Measurements from ENCODE around the gene PCBP3. TPM values are rescaled to one million over a fixed set of nuclear protein-coding genes. Genes with fewer than 3 reads are reported as not detected.

The PCBP3 gene
- total and polyA plus RNA-seq, 10 of the 15 experiments (the other 5 are each of a cell fraction or from before 2014, with no cell fraction given): 0.09 to 1.3 (median 0.46) TPM; not detected in 3

GRCh38 chr21:45825219-45825618, 181.7 kb downstream of the PCBP3 start:
- Histone ChIP-seq H3K4me2 (ENCODE audit: control insufficient read depth, insufficient read depth) (no peak overlapping the region), H3K4me3 (no peak overlapping the region), H3K36me3 (ENCODE audit: control insufficient read depth in 2 of 2, insufficient read depth in 2 of 2, low read length in 1 of 2) (no peaks in the 10 kb centered on the region), H3K79me2 (ENCODE audit: control insufficient read depth, insufficient read depth, low read length) (no peaks in the 10 kb centered on the region), H4K20me1 (ENCODE audit: control insufficient read depth, insufficient read depth) (no peaks in the 10 kb centered on the region), H2AFZ (ENCODE audit: control insufficient read depth, low read depth, low read length) (no peak overlapping the region), H3K9me3 (replicated peaks; ENCODE audit: control insufficient read depth, insufficient read depth, low read length) (no peaks in the 10 kb centered on the region), H3K27me3 (replicated peaks in 1 of 2; ENCODE audit: control insufficient read depth in 2 of 2, insufficient read depth in 2 of 2, low read length in 1 of 2) (no peaks in the 10 kb centered on the region), H3K9ac (ENCODE audit: control insufficient read depth, insufficient read depth, low read length) (no peak overlapping the region), H3K27ac (ENCODE audit: control insufficient read depth, insufficient read depth) (no peak overlapping the region), H3K4me1 (ENCODE audit: control insufficient read depth, insufficient read depth, low read length) (peaks cover 5% of the 10 kb centered on the region)
- CTCF ChIA-PET: interaction anchor here (1.3 kb wide), 1 partner anchor 269 kb away, joined by 4 read pairs; no protein-coding TSS in a partner anchor
- no TSS peak for BruUV-seq (replicated peaks)
- FAIRE-seq (no peak), DNase-seq (ENCODE audit: low read depth, low spot score) (no peak), ATAC-seq (no peak)
- intact Hi-C loops (cut with micrococcal nuclease; ENCODE audit: unreplicated experiment): loop anchor here (10.0 kb wide), 1 partner anchor 350 kb away; no protein-coding TSS in a partner anchor
- in situ Hi-C loops (cut with MboI): loop anchor here (5.0 kb wide), 1 partner anchor 878 kb away; no protein-coding TSS in a partner anchor
- POLR2A ChIA-PET: no interaction called here
- RAD21 ChIA-PET (ENCODE audit: unreplicated experiment): interaction anchor here (0.9 kb wide), 1 partner anchor 268 kb away, joined by 3 read pairs; no protein-coding TSS in a partner anchor
- SMC1A ChIA-PET (ENCODE audit: uncharacterized antibody, unreplicated experiment): no interaction called here
- 75% methylated on average over 13 of the region's 13 CpGs for WGBS (ENCODE audit: insufficient coverage, insufficient replicate concordance, low lambda C conversion rate, missing lambda C conversion rate)
- TF ChIP-seq ZNF384 (IDR thresholded peaks at IDR 0.05; ENCODE audit: borderline replicate concordance, low read depth, low read length): no peak
- TF ChIP-seq NBN (IDR thresholded peaks at IDR 0.05): no peak
- TF ChIP-seq CHD2 (IDR thresholded peaks at IDR 0.05; ENCODE audit: borderline replicate concordance, low read depth, low read length): no peak
- no peak for TF ChIP-seq CEBPB (IDR thresholded peaks at IDR 0.05; ENCODE audit: borderline replicate concordance in 1 of 2, low read depth in 2 of 2, low read length in 2 of 2)
- no peak for TF ChIP-seq PRDM15 (CRISPR knock-in tag; IDR thresholded peaks at IDR 0.05)
- TF ChIP-seq ZZZ3 (IDR thresholded peaks at IDR 0.05; ENCODE audit: control insufficient read depth, insufficient read length, low read depth): no peak
- no peak for TF ChIP-seq CBX3 (IDR thresholded peaks at IDR 0.05; ENCODE audit: borderline replicate concordance, low read depth)
- TF ChIP-seq CBFB (IDR thresholded peaks at IDR 0.05; ENCODE audit: low read depth): no peak
- no peak for TF ChIP-seq EP300 (IDR thresholded peaks at IDR 0.05; ENCODE audit: borderline replicate concordance in 1 of 2, control insufficient read depth in 1 of 2, low read depth in 2 of 2, low read length in 2 of 2)
- no peak for TF ChIP-seq HDAC2 (IDR thresholded peaks at IDR 0.05)
- TF ChIP-seq, protein P1, sequence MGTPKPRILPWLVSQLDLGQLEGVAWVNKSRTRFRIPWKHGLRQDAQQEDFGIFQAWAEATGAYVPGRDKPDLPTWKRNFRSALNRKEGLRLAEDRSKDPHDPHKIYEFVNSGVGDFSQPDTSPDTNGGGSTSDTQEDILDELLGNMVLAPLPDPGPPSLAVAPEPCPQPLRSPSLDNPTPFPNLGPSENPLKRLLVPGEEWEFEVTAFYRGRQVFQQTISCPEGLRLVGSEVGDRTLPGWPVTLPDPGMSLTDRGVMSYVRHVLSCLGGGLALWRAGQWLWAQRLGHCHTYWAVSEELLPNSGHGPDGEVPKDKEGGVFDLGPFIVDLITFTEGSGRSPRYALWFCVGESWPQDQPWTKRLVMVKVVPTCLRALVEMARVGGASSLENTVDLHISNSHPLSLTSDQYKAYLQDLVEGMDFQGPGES (IDR thresholded peaks at IDR 0.05): no peak
- TF ChIP-seq BHLHE40 (IDR thresholded peaks at IDR 0.05; ENCODE audit: borderline replicate concordance in 1 of 2, low read depth in 2 of 2, low read length in 1 of 2): no peak
- TF ChIP-seq, protein P2, sequence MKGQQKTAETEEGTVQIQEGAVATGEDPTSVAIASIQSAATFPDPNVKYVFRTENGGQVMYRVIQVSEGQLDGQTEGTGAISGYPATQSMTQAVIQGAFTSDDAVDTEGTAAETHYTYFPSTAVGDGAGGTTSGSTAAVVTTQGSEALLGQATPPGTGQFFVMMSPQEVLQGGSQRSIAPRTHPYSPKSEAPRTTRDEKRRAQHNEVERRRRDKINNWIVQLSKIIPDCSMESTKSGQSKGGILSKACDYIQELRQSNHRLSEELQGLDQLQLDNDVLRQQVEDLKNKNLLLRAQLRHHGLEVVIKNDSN (IDR thresholded peaks at IDR 0.05; ENCODE audit: borderline replicate concordance, extremely low read length, insufficient read depth, low read depth, low read length): no peak
- TF ChIP-seq TBL1XR1 (IDR thresholded peaks at IDR 0.05; ENCODE audit: low read depth, low read length): no peak
- no peak for TF ChIP-seq ATF3 (IDR thresholded peaks at IDR 0.05; ENCODE audit: borderline replicate concordance, extremely low read depth, low read depth, low read length)
- no peak for TF ChIP-seq SUPT20H (IDR thresholded peaks at IDR 0.05; ENCODE audit: borderline replicate concordance, control insufficient read depth, low read depth, low read length)
- TF ChIP-seq BMI1 (IDR thresholded peaks at IDR 0.05; ENCODE audit: borderline replicate concordance): no peak

Measured in GM12878 (cell line).